ENCODE measurements around the gene RANBP17.

DNA sequence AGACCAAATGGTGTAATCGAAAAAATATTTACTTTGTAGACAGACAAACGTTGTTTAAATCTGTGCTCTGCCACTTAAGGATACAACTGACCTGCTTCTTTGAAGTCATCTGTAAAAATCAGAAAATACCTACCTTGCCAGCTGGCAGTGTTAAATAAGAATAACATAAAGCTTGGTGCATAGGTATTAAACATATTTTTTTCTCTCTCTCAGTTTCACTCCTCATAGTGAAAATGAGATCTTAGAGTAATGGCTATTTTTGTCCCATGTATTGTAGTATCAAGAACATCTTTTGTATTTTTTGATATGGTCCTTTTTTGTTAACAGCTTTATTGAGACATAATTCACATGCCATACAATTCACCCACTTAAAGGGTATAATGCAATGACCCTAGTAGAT is 17.9 kb upstream of the RANBP17 start:
- TF ChIP-seq CTCF (conservative IDR thresholded peaks at IDR 0.05; ENCODE audit: low read depth in 2 of 2) (no peak), POLR2AphosphoS5 (IDR thresholded peaks at IDR 0.05; ENCODE audit: low read depth) (no peak), EZH2 (IDR thresholded peaks at IDR 0.05; ENCODE audit: low read depth, unreplicated experiment) (no peak)

Measured in GM23338 (cell line).